CD14-positive monocyte (primary cell): ENCODE measurements around the gene TBCK. TPM values are rescaled to one million over a fixed set of nuclear protein-coding genes. Genes with fewer than 3 reads are reported as not detected.
A peak's percentile ranks its signal among the peaks of the same experiment; 100 is the strongest.

Source experiments
- DNase-seq, 3 donors: peaks; one replicate each; pipeline ENCODE4 v3.0.0-alpha.2; 2011 to 2022
- H2AFZ ChIP-seq: 2 replicates; pipeline ENCODE4 v1.6.0; 2012; ENCODE audit warnings: mild to moderate bottlenecking, low read depth, low read length, inconsistent platforms; ENCODE audit not compliant: insufficient read depth, poor library complexity, severe bottlenecking
- H3K27ac ChIP-seq, 2 donors: 1 replicate in 1 of 2; 2 replicates in 1 of 2; pipeline ENCODE4 v1.5.1; 2012 to 2013; ENCODE audit warnings: low read length in 2 of 2, control low read depth in 1 of 2, inconsistent platforms in 1 of 2, low read depth in 1 of 2, mild to moderate bottlenecking in 1 of 2
- H3K27me3 ChIP-seq, 2 donors: one replicate each; pipeline versions ENCODE4 v1.6.0 to v1.6.1; 2011 to 2013; ENCODE audit warnings: low read length in 2 of 2; ENCODE audit not compliant: control insufficient read depth in 2 of 2, insufficient read depth in 2 of 2
- H3K36me3 ChIP-seq, 2 donors: replicated peaks in 1 of 2; 1 replicate in 1 of 2; 2 replicates in 1 of 2; pipeline versions ENCODE4 v1.5.1 to v1.6.1; 2012 to 2013; ENCODE audit warnings: low read length in 2 of 2, control low read depth in 1 of 2, inconsistent platforms in 1 of 2, mild to moderate bottlenecking in 1 of 2; ENCODE audit not compliant: insufficient read depth in 2 of 2, control insufficient read depth in 1 of 2
- H3K4me1 ChIP-seq, 2 donors: 1 replicate in 1 of 2; 2 replicates in 1 of 2; pipeline versions ENCODE4 v1.5.1 to v1.6.1; 2012 to 2013; ENCODE audit warnings: low read length in 2 of 2, control low read depth in 1 of 2, inconsistent platforms in 1 of 2, mild to moderate bottlenecking in 1 of 2, moderate library complexity in 1 of 2; ENCODE audit not compliant: insufficient read depth in 2 of 2, control insufficient read depth in 1 of 2
- H3K4me2 ChIP-seq: replicated peaks from 2 replicates; pipeline ENCODE3; 2012; ENCODE audit warnings: low read length, moderate library complexity, mild to moderate bottlenecking; ENCODE audit not compliant: poor library complexity, severe bottlenecking; ENCODE audit errors: extremely low read depth
- H3K4me3 ChIP-seq, 3 experiments: fragments of 200-600 bp in 1 of 3; sonication (generic) in 1 of 3; replicated peaks in 1 of 3; 1 replicate in 2 of 3; 2 replicates in 1 of 3; pipeline ENCODE4 v1.5.1; 2011 to 2013; ENCODE audit warnings: low read length in 3 of 3, mild to moderate bottlenecking in 3 of 3, control low read depth in 2 of 3, low read depth in 2 of 3, inconsistent platforms in 1 of 3, moderate library complexity in 1 of 3
- H3K79me2 ChIP-seq: 2 replicates; pipeline ENCODE4 v1.6.0; 2012; ENCODE audit warnings: mild to moderate bottlenecking, control low read depth, inconsistent platforms, low read length, moderate library complexity; ENCODE audit not compliant: insufficient read depth
- H3K9ac ChIP-seq: 2 replicates; pipeline ENCODE4 v1.6.0; 2017; ENCODE audit warnings: low read length, mild to moderate bottlenecking; ENCODE audit not compliant: insufficient read depth, poor library complexity, severe bottlenecking
- H3K9me3 ChIP-seq, 2 donors: replicated peaks in 1 of 2; 1 replicate in 1 of 2; 2 replicates in 1 of 2; pipeline versions ENCODE4 v1.5.1 to v1.6.1; 2012 to 2013; ENCODE audit warnings: low read length in 2 of 2, control low read depth in 1 of 2; ENCODE audit not compliant: control insufficient read depth in 1 of 2, insufficient read depth in 1 of 2
- H4K20me1 ChIP-seq: 2 replicates; pipeline ENCODE4 v1.6.0; 2012; ENCODE audit warnings: mild to moderate bottlenecking, low read length, control low read depth, moderate library complexity; ENCODE audit not compliant: insufficient read depth
- H3K27ac Mint-ChIP-seq, 7 donors: one replicate each; pipeline ENCODE4 v1.8.0; 2020; ENCODE audit warnings: mild to moderate bottlenecking in 7 of 7, mixed read lengths in 7 of 7, moderate library complexity in 6 of 7, inconsistent platforms in 2 of 7
- H3K27me3 Mint-ChIP-seq, 3 donors: one replicate each; pipeline ENCODE4 v1.8.0; 2021 to 2022; ENCODE audit warnings: low read depth in 3 of 3, mild to moderate bottlenecking in 3 of 3, mixed read lengths in 3 of 3, moderate library complexity in 3 of 3, inconsistent platforms in 1 of 3
- H3K36me3 Mint-ChIP-seq, 2 donors: one replicate each; pipeline ENCODE4 v1.8.0; 2020; ENCODE audit warnings: mixed read lengths in 2 of 2, inconsistent platforms in 1 of 2, mild to moderate bottlenecking in 1 of 2
- H3K4me1 Mint-ChIP-seq: one replicate; pipeline ENCODE4 v1.8.0; 2020; ENCODE audit warnings: mild to moderate bottlenecking, mixed read lengths
- H3K4me3 Mint-ChIP-seq, 2 donors: one replicate each; pipeline ENCODE4 v1.8.0; 2020; ENCODE audit warnings: mild to moderate bottlenecking in 2 of 2, mixed read lengths in 2 of 2, moderate library complexity in 1 of 2
- H3K9me3 Mint-ChIP-seq, 7 donors: one replicate each; pipeline ENCODE4 v1.8.0; 2020 to 2022; ENCODE audit warnings: mixed read lengths in 7 of 7, mild to moderate bottlenecking in 6 of 7, moderate library complexity in 6 of 7, inconsistent platforms in 2 of 7
- WGBS: methylation state at CpG from one replicate; pipeline ENCODE4 v1.1.5; 2013; ENCODE audit warnings: missing lambda C conversion rate; ENCODE audit not compliant: insufficient coverage; 5-methylcytosine and 5-hydroxymethylcytosine counted together
- intact Hi-C, 2 donors: fragments of 100-400 bp; cut with micrococcal nuclease; formaldehyde crosslinking; loops; one replicate each; pipeline versions ENCODE4 v1.15.0 to v1.15.1; 2023
- polyA plus RNA-seq, 3 donors: library from polyadenylated mRNA; depleted of rRNA in 1 of 3; unstranded in 2 of 3; stranded (reverse) in 1 of 3; fragments of 300-500 nt in 2 of 3; fragments of >200 nt in 1 of 3; fragmentation: Illumina TruSeq in 2 of 3; gene quantifications; 1 replicate in 2 of 3; 2 replicates in 1 of 3; pipeline ENCODE4 v1.2.3, GENCODE V29; 2012 to 2021
- TF ChIP-seq, protein P1 (sequence below): fragments of 200-600 bp; IDR thresholded peaks from one replicate; pipeline ENCODE4 v1.8.0; 2022; ENCODE audit warnings: antibody characterized with exemption, mild to moderate bottlenecking

TBCK gene
- polyA plus RNA-seq, 3 donors, result 8.0 to 14.0 (median 12.5) TPM

DNA sequence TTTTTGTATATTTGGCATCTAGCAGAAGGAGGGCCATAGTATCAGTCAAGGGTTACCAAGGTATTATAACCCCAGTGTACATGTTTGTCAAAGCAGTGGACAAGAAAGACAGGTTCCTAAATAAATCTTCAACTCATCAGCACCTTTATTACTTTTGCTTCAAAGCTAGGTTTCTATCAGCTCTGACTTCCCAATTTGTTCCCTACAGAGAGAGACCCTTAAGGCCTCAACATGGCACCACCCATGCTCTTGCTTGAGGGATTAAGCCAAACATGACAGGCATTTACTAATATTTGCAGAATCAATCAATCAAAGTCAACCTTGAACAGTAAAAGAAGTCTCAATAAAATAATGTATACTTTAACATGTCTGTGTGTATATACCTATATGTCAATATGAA is 9.4 kb downstream of the TBCK start:
- H3K27ac Mint-ChIP-seq, result no peak overlapping the region
- H2AFZ ChIP-seq, result no peak overlapping the region
- intact Hi-C loops, result no loop called here
- H3K9me3 ChIP-seq, result no peaks in the 10 kb centered on the region
- H3K9me3 Mint-ChIP-seq, result peaks cover 0 to 2% (median 0%) of the 10 kb centered on the region in 7 donors
- H3K4me3 ChIP-seq, result no peak overlapping the region
- H3K27me3 ChIP-seq, result no peaks in the 10 kb centered on the region
- H3K4me2 ChIP-seq, result no peak overlapping the region
- H3K27ac ChIP-seq, result no peak overlapping the region
- no peak overlapping the region for H3K9ac ChIP-seq
- no peak overlapping the region for H3K4me3 Mint-ChIP-seq
- DNase-seq, result no peak
- no peaks in the 10 kb centered on the region for H4K20me1 ChIP-seq
- H3K27me3 Mint-ChIP-seq, result peaks cover 0 to 2% (median 0%) of the 10 kb centered on the region in 3 donors
- H3K36me3 Mint-ChIP-seq, result peaks cover 39 to 42% of the 10 kb centered on the region in 2 donors
- peaks cover 9% of the 10 kb centered on the region for H3K79me2 ChIP-seq
- TF ChIP-seq, protein P1, sequence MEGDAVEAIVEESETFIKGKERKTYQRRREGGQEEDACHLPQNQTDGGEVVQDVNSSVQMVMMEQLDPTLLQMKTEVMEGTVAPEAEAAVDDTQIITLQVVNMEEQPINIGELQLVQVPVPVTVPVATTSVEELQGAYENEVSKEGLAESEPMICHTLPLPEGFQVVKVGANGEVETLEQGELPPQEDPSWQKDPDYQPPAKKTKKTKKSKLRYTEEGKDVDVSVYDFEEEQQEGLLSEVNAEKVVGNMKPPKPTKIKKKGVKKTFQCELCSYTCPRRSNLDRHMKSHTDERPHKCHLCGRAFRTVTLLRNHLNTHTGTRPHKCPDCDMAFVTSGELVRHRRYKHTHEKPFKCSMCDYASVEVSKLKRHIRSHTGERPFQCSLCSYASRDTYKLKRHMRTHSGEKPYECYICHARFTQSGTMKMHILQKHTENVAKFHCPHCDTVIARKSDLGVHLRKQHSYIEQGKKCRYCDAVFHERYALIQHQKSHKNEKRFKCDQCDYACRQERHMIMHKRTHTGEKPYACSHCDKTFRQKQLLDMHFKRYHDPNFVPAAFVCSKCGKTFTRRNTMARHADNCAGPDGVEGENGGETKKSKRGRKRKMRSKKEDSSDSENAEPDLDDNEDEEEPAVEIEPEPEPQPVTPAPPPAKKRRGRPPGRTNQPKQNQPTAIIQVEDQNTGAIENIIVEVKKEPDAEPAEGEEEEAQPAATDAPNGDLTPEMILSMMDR, result no peak
- H3K36me3 ChIP-seq, result peaks cover 17 to 54% of the 10 kb centered on the region in 2 donors
- H3K4me1 ChIP-seq, result no peaks in the 10 kb centered on the region
- no peaks in the 10 kb centered on the region for H3K4me1 Mint-ChIP-seq

DNA sequence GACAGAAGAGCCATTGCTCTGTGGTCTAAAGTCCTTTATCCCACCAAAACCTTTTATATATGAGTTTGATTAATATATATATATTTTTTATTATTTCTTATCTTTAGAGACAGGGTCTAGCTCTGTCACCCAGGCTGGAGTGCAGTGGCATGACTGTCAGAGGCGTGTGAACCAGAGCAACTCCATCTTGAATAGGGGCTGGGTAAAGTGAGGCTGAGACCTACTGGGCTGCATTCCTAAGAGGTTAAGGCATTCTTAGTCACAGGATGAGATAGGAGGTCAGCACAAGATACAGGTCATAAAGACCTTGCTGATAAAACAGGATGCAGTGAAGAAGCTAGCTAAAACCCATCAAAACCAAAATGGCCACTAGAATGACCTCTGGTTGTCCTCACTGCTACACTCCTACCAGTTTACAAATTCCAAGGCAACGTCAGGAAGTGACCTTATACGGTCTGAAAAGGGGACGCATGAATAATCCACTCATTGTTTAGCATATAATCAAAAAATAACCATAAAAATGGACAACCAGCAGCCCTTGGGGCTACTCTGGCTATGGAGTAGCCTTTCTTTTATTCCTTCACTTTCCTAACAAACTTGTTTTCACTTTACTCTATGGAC is 10.5 kb downstream of the TBCK start:
- Histone ChIP-seq H3K4me2 (no peak overlapping the region), H3K27ac (no peak overlapping the region), H3K9ac (no peak overlapping the region), H3K79me2 (peaks cover 2% of the 10 kb centered on the region), H4K20me1 (no peaks in the 10 kb centered on the region), H3K4me1 (no peaks in the 10 kb centered on the region), H3K9me3 (no peaks in the 10 kb centered on the region), H3K27me3 (no peaks in the 10 kb centered on the region), H3K4me3 (no peak overlapping the region), H3K36me3 (peaks cover 18 to 59% of the 10 kb centered on the region in 2 donors), H2AFZ (no peak overlapping the region)
- intact Hi-C loops, result no loop called here
- peak overlapping the region in 1 of 7 donors; percentile 34 for H3K27ac Mint-ChIP-seq
- no peak for DNase-seq
- no peaks in the 10 kb centered on the region for H3K4me1 Mint-ChIP-seq
- H3K36me3 Mint-ChIP-seq, result peaks cover 41 to 50% of the 10 kb centered on the region in 2 donors
- H3K27me3 Mint-ChIP-seq, result no peaks in the 10 kb centered on the region
- peaks cover 0 to 3% (median 0%) of the 10 kb centered on the region in 7 donors for H3K9me3 Mint-ChIP-seq
- 100% methylated on average over 3 of the region's 4 CpGs for WGBS
- TF ChIP-seq, protein P1, result no peak
- no peak overlapping the region for H3K4me3 Mint-ChIP-seq
